ENCODE results near the gene EFCAB6. TPM values are rescaled to one million over a fixed set of nuclear protein-coding genes. Genes with fewer than 3 reads are reported as not detected.

Gene EFCAB6
- total and polyA plus RNA-seq, 10 of the 15 experiments (the other 5 are each of a cell fraction or from before 2014, with no cell fraction given), result 0.05 to 0.42 (median 0.19) TPM

GRCh38 chr22:43839781-43840180 is 27.7 kb upstream of the EFCAB6 start:
- TF ChIP-seq PBX3 (IDR thresholded peaks at IDR 0.05; ENCODE audit: insufficient replicate concordance, low read depth, low read length) (no peak), JUNB (IDR thresholded peaks at IDR 0.05) (no peak), WRNIP1 (IDR thresholded peaks at IDR 0.05; ENCODE audit: borderline replicate concordance, low read depth, low read length) (no peak), ATF7 (IDR thresholded peaks at IDR 0.05; ENCODE audit: low read depth) (no peak), POLR2AphosphoS5 (IDR thresholded peaks at IDR 0.05; ENCODE audit: low read length) (no peak), CHD2 (IDR thresholded peaks at IDR 0.05; ENCODE audit: borderline replicate concordance, low read depth, low read length) (no peak), NBN (IDR thresholded peaks at IDR 0.05) (no peak), E4F1 (IDR thresholded peaks at IDR 0.05; ENCODE audit: borderline replicate concordance, partially characterized antibody) (no peak), BCLAF1 (IDR thresholded peaks at IDR 0.05) (no peak), RAD21 (IDR thresholded peaks at IDR 0.05; ENCODE audit: insufficient read depth, low read depth, low read length) (no peak), RELA (IDR thresholded peaks at IDR 0.05; ENCODE audit: borderline replicate concordance, partially characterized antibody) (no peak), TAF1 (IDR thresholded peaks at IDR 0.05; ENCODE audit: borderline replicate concordance, low read depth, low read length) (no peak)
- intact Hi-C loops (cut with micrococcal nuclease; ENCODE audit: unreplicated experiment), result no loop called here
- CTCF ChIA-PET, result no interaction called here
- in situ Hi-C loops (cut with MboI), result no loop called here
- H3K36me3 ChIP-seq (ENCODE audit: control insufficient read depth in 2 of 2, insufficient read depth in 2 of 2, low read length in 1 of 2), result no peaks in the 10 kb centered on the region
- no peaks in the 10 kb centered on the region for H3K79me2 ChIP-seq (ENCODE audit: control insufficient read depth, insufficient read depth, low read length)
- no peaks in the 10 kb centered on the region for H4K20me1 ChIP-seq (ENCODE audit: control insufficient read depth, insufficient read depth)
- no peak overlapping the region for H2AFZ ChIP-seq (ENCODE audit: control insufficient read depth, low read depth, low read length)
- no peaks in the 10 kb centered on the region for H3K4me1 ChIP-seq (ENCODE audit: control insufficient read depth, insufficient read depth, low read length)
- POLR2A ChIA-PET, result no interaction called here
- FAIRE-seq, result no peak
- peaks cover 3% of the 10 kb centered on the region in 2 experiments; a peak in 3 of 4 replicates for H3K27me3 ChIP-seq (replicated peaks in 1 of 2; ENCODE audit: control insufficient read depth in 2 of 2, insufficient read depth in 2 of 2, low read length in 1 of 2)
- SMC1A ChIA-PET (ENCODE audit: uncharacterized antibody, unreplicated experiment), result no interaction called here
- no TSS peak for BruUV-seq (replicated peaks)
- no peak overlapping the region for H3K4me3 ChIP-seq
- H3K9ac ChIP-seq (ENCODE audit: control insufficient read depth, insufficient read depth, low read length), result no peak overlapping the region
- RAD21 ChIA-PET (ENCODE audit: unreplicated experiment), result no interaction called here
- H3K27ac ChIP-seq (ENCODE audit: control insufficient read depth, insufficient read depth), result no peak overlapping the region
- ATAC-seq, result no peak
- no peak for DNase-seq (ENCODE audit: low read depth, low spot score)
- H3K4me2 ChIP-seq (ENCODE audit: control insufficient read depth, insufficient read depth), result no peak overlapping the region
- WGBS (ENCODE audit: insufficient coverage, insufficient replicate concordance, low lambda C conversion rate, missing lambda C conversion rate), result 8% methylated on average over 5 of the region's 8 CpGs
- no peaks in the 10 kb centered on the region for H3K9me3 ChIP-seq (replicated peaks; ENCODE audit: control insufficient read depth, insufficient read depth, low read length)

Measured in GM12878 (cell line).